ENCODE measurements around the gene RUSC1.
A peak's percentile ranks its signal among the peaks of the same experiment; 100 is the strongest.
"Not testable (repeated sequence)": the region's sequence is repeated elsewhere in the genome, so short reads cannot be mapped to it uniquely, and the experiment has no call there.

The RUSC1 gene, protein sequence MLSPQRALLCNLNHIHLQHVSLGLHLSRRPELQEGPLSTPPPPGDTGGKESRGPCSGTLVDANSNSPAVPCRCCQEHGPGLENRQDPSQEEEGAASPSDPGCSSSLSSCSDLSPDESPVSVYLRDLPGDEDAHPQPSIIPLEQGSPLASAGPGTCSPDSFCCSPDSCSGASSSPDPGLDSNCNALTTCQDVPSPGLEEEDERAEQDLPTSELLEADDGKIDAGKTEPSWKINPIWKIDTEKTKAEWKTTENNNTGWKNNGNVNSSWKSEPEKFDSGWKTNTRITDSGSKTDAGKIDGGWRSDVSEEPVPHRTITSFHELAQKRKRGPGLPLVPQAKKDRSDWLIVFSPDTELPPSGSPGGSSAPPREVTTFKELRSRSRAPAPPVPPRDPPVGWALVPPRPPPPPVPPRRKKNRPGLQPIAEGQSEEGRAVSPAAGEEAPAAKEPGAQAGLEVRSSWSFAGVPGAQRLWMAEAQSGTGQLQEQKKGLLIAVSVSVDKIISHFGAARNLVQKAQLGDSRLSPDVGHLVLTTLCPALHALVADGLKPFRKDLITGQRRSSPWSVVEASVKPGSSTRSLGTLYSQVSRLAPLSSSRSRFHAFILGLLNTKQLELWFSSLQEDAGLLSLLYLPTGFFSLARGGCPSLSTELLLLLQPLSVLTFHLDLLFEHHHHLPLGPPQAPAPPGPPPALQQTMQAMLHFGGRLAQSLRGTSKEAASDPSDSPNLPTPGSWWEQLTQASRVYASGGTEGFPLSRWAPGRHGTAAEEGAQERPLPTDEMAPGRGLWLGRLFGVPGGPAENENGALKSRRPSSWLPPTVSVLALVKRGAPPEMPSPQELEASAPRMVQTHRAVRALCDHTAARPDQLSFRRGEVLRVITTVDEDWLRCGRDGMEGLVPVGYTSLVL

DNA sequence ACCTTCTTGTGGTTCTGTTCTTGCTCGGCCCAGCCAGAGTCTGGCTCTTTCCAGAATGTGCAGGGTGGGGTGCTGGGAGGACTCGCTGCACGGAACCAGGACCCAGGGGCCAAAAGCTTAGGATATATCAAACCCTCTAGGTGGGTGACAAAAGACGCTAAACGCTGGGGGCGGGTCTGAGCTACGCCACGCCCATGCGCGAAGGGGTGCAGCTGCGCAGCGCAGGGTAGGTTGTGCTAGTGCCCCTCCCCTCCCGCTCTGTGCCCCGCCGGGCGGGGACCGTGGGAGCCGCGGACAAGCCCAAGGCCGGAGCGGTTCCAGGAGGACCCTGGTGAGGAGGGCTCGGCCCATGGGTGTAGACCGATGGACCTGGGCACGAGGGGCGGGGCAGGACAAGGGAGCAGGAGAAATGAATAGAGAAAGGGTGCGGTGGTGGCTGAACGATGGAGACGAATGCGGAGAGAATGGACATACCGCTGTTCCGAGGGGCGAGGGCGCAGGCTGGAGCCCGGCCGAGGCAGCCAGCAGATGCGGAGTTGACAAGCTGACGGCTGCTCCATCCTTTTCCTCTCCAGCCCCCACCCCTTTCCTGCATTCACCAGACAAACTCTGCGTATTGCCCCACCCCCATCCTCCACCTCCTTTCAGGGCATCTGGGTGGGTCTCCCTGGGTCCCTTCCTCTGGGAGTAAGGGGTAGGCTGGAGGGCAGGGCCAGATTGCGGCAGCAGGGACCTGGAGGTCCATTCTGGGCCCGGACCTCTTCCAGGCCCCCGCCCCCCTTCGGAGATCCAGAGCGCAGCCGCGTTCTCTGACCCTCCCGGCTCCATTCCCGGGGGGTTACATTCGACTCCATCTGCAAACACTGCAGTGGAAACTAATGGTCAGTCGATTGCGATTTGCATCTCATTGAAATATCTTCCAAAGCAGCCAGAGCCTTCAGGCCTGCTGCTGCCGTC, at the start of gene RUSC1:
RUSC1 (plus strand) TSS at position 234 of the 957 bp plus-strand sequence. CDS start 880 bp downstream, outside the sequence.
- peak; percentile 51 for DNase-seq

DNA sequence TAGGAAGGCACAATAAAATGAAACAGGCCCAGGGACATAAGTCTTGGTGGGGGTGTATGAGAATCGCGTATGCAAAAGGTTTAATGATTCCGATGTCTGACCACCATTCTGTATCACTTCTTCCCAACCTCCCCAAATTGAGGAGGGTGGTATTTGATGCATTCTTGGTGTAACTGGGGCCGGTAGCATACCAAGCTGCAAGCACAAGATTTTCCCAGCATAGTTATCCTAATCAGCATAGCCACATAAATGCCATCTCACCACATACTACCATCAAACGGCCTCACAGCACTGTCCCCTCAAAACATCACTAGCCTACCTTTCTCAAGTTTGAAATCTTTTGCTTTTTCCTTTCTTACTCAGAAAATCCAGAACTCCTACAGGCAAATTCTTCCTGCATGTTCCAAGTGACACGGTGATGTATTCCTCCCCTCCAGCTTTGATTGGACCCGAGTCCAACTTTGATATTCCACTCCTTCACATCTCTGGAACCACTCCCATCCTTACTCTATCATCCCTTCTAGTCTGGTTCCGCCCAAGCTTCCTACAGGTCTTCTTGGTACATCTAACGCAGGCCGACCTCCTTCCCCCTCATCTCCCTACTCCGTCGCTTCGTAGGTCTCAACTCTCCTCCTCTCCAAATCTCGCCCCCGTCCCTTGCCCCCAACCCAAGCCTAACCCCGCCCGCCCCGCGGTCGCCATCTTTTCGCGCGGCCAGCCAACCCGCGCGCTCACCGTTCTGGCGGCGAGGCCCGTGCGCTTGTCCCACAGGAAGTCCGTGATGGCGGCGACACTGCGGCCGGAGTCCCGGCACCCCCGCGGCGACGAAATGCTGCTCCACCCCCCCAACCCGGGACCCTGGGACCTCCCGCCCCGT, 48.0 kb upstream of the RUSC1 start:
- DNase-seq: peak; percentile 65

DNA sequence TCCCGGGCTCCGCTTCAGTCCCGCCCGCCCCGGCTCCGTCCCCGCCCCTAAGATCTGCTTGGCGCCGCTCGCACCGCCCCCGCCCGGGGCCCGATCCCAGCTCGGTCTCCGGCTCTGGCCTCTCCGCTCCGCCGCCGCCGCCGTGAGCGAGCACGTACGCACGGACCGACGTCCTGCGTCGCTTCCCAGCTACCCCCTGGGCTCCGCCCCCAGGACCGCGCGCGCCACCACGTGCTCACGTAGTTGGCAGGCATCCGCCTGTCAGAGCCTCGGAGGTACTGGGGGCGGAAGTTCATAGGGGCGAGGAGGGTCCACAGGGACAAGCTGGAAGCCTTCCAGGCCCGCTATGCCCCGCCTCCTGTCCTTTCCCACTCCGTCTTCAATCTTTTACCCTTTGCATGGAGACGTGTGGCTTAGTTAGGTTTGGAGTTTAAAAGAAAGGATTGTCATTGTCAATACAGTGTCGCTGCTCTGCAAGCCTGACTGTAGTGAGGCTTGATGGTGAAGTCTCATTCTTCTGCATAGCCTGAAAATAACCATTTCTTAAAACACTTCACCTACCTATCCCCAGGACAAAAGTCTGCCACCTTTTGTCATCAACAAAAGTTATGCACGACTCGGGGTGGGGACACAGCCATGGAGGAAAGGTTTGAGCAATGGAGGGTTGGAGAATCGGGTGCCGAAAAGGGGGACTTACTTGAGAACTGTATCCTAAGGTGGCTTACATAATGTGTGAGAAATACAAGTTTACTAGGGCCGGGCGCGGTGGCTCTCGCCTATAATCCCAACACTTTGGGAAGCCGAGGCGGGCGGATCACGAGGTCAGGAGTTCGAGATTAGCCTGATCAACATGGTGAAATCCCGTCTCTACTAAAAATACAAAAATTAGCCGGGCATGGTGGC, 47.1 kb upstream of the RUSC1 start, which contains the start of gene CLK2:
CLK2 (minus strand) TSS at position 162 of the 903 bp plus-strand sequence. CDS start 2,527 bp downstream, outside the sequence.
- peak; percentile 95 for DNase-seq

DNA sequence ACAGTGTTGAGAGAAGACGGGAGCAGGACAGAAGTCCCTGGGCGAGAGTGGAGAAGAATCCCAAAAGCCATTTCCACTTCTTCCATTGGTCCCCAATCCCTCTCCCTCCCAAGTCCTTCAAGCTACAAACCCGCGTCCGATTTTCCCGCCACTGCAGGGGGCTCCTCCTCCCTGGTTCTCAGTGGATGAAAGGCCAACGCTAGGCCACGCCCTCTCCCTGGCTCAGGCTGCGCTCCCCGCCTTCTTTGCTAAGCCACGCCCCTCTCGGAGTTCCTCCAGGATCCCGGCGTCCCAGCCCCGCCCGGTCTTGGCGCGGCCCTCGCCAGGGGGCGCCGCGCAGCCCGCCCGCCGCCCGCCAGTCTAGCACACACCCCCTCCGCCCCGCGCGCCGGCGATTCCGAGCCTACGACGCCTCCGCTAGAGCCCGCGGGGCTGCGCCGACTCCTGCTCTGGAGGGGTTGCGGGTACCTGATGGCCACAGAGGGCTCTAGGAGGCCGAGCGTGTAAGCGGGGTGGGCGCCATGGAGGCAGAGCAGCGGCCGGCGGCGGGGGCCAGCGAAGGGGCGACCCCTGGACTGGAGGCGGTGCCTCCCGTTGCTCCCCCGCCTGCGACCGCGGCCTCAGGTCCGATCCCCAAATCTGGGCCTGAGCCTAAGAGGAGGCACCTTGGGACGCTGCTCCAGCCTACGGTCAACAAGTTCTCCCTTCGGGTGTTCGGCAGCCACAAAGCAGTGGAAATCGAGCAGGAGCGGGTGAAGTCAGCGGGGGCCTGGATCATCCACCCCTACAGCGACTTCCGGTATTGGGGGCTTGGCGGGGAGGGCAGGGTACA, 43.4 kb upstream of the RUSC1 start, which contains the start of gene HCN3:
HCN3 (plus strand) TSS at position 394 of the 832 bp plus-strand sequence; CDS start at position 522, 128 bp downstream.
- DNase-seq: peak; percentile 96

DNA sequence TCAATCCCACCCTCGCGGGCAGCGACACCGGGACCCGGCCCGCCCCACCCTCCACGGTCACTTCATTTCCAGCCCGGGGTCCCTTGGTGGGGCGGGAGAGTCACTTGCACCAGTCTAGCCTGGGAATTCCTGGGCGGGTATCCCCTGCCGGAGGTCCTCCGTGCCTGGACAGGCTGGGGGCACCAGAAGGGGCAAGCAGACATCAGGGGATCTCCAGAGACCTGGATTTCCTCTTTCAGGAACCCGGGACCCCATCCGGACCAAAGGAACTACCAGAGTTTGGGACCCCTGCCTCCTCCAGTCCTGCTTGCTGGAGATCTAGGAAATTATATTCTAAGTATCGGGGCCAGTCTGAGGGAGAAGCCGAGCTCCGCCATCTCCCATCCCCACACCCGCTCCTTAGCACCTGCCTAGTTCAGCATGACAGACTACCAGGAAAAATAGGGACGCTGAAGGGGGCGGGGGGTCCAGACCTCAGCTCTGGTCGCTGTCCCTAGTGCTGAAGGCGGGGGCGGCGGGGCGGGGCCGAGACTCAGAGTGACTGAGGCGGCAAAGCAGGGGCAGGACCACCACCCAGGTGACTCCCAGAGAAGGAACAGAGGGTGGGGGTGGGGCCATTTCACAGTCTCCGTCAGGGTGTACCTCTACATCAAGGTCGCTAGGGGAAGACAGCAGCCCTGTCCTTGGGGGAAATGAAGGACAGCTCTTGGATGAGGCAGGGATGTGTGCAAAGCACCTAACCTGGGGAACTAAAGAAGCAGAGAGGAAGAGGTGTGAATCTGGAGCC, 42.6 kb upstream of the RUSC1 start:
- peak; percentile 59 for DNase-seq

DNA sequence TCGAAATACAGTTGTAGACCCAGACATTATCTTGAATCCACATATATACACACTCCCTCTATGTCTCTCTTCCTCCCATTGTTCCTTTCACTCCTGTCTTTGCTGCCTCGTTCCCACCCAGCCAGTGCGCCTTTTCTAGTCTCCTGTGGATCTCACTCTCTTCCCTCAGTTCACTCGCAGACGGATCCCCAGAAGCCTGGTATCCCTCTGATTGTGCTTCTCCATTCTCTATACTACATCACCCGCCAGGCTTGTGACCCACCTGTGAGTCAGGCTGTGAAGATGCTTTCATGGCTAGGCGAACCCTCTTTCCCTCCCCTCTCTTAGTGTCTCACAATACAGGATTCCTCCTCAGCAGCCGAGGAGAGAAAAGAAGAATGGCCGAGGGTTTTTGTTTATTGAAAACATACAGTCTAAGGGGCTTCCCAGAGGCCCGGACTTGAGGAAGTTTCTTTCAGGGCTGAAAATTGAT, 42.0 kb upstream of the RUSC1 start:
- DNase-seq: no peak

DNA sequence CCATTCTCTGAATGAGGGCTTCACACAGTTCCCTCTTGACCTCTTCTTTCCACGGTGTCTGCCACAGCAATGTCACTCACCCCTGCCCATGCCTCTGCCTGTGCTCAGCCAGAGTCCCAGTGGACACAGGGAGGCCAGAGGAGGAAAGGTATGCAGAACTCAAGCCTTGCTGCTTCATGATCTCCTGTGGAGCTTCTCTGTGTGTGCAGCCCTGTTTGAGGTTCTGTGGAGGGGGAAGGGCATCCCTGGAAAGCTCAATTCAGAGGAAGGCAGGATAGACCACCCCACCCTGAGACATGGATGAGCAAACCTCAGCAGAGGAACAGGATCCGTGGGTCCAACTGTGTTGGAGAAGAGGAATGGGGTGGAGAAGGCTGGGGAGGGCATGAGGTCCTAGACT, 41.4 kb upstream of the RUSC1 start:
- DNase-seq: no peak

DNA sequence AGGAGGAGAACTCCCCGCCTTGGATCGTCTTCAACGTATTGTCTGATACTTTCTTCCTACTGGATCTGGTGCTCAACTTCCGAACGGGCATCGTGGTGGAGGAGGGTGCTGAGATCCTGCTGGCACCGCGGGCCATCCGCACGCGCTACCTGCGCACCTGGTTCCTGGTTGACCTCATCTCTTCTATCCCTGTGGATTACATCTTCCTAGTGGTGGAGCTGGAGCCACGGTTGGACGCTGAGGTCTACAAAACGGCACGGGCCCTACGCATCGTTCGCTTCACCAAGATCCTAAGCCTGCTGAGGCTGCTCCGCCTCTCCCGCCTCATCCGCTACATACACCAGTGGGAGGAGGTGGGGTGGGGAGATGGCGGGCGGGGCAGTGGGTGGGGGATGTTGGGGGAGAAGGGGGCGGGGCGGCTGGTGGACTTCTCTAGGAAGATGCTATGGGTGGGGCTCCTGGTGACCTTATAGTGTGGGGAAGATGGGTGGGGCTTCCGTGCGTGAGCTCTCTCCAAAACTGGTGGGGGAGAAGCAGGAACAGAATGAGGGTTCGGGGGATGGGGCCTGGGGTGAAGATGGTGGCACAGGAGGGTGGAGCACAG, 38.1 kb upstream of the RUSC1 start:
- DNase-seq: no peak

DNA sequence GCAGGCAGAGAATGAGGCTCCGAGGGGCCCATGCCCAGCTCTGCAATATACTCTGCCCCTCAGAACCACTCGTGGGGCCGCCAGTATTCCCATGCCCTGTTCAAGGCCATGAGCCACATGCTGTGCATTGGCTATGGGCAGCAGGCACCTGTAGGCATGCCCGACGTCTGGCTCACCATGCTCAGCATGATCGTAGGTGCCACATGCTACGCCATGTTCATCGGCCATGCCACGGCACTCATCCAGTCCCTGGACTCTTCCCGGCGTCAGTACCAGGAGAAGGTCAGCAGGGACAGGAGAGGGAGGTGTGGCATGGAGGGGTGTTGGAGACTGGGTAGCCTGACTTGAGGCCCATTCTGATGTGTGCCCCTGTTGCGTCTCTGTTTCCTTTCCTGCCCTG, 36.2 kb upstream of the RUSC1 start:
- DNase-seq: no peak

DNA sequence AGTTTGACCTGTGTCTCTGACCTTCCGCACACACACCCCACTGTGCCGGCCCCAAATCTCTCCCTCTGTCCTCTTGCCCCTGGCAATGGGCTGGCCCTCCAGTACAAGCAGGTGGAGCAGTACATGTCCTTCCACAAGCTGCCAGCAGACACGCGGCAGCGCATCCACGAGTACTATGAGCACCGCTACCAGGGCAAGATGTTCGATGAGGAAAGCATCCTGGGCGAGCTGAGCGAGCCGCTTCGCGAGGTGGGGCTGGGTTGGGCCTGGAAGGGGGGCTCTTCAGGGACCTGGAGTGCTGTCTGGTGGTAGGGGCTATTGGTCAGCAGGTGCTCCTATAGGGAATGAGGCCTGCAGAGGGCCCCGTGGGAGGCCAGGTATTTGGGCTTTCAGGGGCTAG, 35.6 kb upstream of the RUSC1 start:
- DNase-seq: no peak

DNA sequence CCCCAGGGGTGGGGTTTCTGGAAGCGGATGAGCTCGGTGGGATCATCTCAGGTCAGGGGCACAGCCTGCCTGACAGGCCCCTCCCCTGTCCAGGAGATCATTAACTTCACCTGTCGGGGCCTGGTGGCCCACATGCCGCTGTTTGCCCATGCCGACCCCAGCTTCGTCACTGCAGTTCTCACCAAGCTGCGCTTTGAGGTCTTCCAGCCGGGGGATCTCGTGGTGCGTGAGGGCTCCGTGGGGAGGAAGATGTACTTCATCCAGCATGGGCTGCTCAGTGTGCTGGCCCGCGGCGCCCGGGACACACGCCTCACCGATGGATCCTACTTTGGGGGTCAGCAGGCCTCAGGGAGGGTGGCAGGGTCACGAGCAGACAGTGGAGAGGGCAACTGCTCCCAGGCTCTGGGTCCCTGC, 35.1 kb upstream of the RUSC1 start:
- DNase-seq: no peak

DNA sequence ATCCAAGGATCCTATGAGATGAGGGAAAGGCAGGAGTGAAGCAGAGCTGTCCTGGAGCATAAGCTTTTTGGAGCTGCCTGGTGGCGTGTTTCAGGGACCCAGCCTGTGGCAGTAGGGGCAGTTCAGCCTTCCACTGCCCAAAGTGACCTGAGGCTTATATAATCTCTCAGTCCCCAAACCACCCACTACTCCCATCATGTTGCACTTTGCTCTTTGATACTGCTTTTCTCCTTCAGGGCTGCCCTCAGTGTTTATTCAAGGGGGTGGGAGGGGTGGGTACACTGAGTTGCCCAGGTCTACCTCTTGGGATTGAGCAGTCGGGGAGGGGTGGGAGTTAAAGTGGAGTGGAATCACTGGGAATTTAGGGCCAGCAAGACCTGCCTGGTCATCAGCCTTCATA, 34.1 kb upstream of the RUSC1 start:
- DNase-seq: no peak

DNA sequence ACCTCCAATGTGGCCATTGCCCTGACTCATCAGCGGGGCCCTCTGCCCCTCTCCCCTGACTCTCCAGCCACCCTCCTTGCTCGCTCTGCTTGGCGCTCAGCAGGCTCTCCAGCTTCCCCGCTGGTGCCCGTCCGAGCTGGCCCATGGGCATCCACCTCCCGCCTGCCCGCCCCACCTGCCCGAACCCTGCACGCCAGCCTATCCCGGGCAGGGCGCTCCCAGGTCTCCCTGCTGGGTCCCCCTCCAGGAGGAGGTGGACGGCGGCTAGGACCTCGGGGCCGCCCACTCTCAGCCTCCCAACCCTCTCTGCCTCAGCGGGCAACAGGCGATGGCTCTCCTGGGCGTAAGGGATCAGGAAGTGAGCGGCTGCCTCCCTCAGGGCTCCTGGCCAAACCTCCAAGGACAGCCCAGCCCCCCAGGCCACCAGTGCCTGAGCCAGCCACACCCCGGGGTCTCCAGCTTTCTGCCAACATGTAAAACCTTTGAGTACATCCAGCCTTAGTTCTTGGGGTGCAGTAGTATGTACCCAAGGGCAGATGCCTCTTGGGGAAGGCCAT, 32.6 kb upstream of the RUSC1 start:
- DNase-seq: no peak

DNA sequence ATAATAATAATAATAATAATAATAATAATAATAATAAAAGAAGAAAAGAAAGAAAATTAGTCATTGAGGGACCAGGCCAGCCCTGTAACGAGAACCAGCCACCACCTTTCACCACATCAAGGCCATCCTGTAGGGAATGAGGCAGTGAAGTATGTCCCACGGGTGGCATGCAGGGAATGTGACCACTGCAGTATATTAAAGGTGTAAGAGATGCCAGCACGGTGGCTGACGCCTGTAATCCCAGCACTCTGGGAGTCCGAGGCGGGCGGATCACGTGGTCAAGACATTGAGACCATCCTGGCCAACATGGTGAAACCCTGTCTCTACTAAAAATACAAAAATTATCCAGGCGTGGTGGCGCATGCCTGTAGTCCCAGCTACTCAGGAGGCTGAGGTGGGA, 29.7 kb upstream of the RUSC1 start:
- DNase-seq: not testable (repeated sequence)

DNA sequence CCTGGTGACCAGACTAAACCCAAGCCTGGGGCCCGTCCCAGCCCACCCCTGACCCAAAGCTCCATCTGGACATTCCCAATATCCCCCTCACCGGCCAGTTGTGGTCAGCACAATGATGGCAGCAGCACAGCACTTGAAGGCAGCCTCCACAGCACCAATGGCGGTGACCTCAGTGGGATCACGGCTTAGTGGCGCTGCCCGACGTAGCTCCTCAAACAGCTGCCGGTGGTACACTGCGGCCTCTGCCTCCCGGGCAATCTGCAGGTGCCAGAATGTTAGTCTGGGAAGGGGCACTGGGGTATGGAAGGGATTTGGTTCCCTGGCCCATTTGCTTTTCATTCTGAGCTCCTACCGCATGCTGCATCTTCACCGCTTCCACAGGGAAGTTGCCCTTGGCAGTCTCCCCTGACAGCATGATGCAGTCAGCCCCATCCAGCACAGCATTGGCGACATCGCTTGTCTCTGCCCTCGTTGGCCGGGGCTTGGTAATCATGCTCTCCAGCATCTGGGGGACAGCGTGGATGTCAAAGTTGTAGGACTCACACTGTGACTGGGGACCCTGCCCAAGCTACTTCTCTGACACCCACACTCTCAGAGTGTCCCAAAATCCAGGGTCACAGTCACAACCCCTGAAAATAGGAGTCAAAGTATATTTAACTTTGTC, 27.5 kb upstream of the RUSC1 start:
- no peak for DNase-seq

DNA sequence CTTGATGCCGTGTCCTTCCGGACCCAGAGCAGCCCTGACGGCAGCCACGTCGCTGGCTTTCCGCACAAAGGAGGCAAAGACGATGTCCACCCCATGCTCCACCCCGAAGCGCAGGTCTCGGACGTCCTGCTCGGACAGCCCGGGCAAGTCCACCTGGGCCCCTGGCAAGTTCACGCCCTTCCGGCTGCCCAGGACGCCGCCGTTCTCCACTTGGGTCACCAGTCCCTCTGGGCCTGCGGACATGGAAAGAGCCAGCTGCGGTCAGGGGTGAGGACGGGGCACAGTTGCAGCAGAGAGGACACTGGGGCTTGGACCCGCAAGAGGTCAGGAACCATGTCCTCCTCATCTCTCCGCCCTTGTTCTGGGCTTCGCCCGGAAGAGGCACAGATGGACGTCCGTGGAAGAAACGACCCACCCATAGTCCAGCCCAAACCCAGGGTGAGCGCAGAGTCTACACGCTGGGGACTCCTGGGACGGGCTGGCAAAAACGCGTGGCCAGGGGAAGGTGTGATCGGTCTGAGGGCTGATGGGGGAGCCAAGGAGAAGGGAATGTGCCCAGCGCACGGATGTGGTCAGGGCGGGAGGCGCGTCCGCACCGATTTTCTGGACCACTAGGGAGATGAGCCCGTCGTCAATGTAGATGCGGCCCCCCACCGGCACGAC, 26.0 kb upstream of the RUSC1 start:
- DNase-seq: no peak
